WERI-Rb-1 (cell line): ENCODE measurements around the gene C11orf21.

ENCODE experiments used
- DNase-seq: peaks from one replicate; pipeline ENCODE4 v3.0.0-alpha.2; 2020
- H3K27ac ChIP-seq: fragments of 250-450 bp; sonication (Bioruptor Pico); 2 replicates; pipeline ENCODE4 v1.5.1; 2020; ENCODE audit warnings: mild to moderate bottlenecking, moderate library complexity
- H3K27me3 ChIP-seq: fragments of 250-450 bp; sonication (Bioruptor Pico); 2 replicates; pipeline ENCODE4 v1.5.1; 2021; ENCODE audit warnings: mild to moderate bottlenecking, low read depth, moderate library complexity; ENCODE audit not compliant: insufficient read depth, severe bottlenecking
- H3K36me3 ChIP-seq: fragments of 250-450 bp; sonication (Bioruptor Pico); 2 replicates; pipeline ENCODE4 v1.5.1; 2020; ENCODE audit warnings: mild to moderate bottlenecking, moderate library complexity
- H3K4me3 ChIP-seq: 2 replicates; pipeline ENCODE4 v1.5.1; 2011; ENCODE audit warnings: low read depth, mild to moderate bottlenecking, control low read depth, low read length
- H3K9me3 ChIP-seq: fragments of 250-450 bp; sonication (Bioruptor Pico); 2 replicates; pipeline ENCODE4 v1.5.1; 2021; ENCODE audit warnings: mild to moderate bottlenecking, moderate library complexity; ENCODE audit not compliant: severe bottlenecking
- TF ChIP-seq, protein P1 (sequence below): IDR thresholded peaks from 2 replicates; pipeline ENCODE4 v1.5.1; 2011; ENCODE audit warnings: low read depth, mild to moderate bottlenecking, control low read depth, inconsistent platforms, low read length

C11orf21 gene

DNA sequence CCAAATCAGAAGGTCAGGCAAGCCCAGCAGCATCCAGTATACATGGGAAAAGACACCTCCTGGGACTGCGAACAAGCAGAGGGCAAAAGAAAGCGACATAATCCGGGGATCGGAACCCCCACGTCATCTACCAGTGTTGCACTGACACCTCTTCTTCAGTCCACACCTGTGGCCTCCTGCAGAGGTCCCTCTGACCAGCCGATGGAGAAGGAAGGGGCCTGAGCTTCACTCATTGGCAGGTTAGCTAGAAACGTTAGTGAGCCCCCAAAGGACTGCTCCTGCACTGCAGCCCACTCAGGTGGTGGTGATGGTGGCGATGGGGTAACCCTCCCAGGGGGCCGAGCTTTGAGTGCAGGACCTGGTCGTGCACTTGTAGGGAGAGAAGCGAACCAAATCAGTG is 53.5 kb downstream of the C11orf21 start:
- Histone ChIP-seq H3K27me3 (peaks cover 10% of the 10 kb centered on the region), H3K9me3 (no peaks in the 10 kb centered on the region), H3K27ac (no peak overlapping the region), H3K36me3 (no peaks in the 10 kb centered on the region), H3K4me3 (no peak overlapping the region)
- TF ChIP-seq, protein P1, sequence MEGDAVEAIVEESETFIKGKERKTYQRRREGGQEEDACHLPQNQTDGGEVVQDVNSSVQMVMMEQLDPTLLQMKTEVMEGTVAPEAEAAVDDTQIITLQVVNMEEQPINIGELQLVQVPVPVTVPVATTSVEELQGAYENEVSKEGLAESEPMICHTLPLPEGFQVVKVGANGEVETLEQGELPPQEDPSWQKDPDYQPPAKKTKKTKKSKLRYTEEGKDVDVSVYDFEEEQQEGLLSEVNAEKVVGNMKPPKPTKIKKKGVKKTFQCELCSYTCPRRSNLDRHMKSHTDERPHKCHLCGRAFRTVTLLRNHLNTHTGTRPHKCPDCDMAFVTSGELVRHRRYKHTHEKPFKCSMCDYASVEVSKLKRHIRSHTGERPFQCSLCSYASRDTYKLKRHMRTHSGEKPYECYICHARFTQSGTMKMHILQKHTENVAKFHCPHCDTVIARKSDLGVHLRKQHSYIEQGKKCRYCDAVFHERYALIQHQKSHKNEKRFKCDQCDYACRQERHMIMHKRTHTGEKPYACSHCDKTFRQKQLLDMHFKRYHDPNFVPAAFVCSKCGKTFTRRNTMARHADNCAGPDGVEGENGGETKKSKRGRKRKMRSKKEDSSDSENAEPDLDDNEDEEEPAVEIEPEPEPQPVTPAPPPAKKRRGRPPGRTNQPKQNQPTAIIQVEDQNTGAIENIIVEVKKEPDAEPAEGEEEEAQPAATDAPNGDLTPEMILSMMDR, result no peak
- DNase-seq, result no peak

DNA sequence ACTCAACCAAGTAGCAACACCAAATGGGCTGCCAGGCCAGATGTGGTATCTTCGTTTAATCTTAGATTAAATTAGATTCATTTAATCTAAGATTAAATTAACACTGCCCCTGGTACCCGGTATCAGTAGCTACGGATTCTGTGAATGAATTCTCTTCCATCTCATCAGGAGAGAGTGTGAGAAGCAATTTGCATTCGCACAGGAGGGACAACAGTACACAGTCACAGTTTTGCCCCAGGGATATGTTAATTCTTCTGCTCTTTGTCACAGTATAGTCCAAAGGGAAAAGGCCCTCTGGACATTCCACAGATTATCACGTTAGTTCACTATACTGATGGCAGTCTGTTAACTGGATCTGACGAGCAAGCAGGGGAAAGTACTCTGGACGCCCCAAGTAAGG is 54.2 kb downstream of the C11orf21 start:
- peaks cover 6% of the 10 kb centered on the region for H3K27me3 ChIP-seq
- no peaks in the 10 kb centered on the region for H3K9me3 ChIP-seq
- no peaks in the 10 kb centered on the region for H3K36me3 ChIP-seq
- no peak for DNase-seq
- no peak overlapping the region for H3K4me3 ChIP-seq
- TF ChIP-seq, protein P1, result no peak
- no peak overlapping the region for H3K27ac ChIP-seq
